ENCODE measurements around the gene FOXL2. TPM values are rescaled to one million over a fixed set of nuclear protein-coding genes. Genes with fewer than 3 reads are reported as not detected.

FOXL2 gene
- total RNA-seq, 1 donor from 2014 or later: 0.09 TPM

DNA sequence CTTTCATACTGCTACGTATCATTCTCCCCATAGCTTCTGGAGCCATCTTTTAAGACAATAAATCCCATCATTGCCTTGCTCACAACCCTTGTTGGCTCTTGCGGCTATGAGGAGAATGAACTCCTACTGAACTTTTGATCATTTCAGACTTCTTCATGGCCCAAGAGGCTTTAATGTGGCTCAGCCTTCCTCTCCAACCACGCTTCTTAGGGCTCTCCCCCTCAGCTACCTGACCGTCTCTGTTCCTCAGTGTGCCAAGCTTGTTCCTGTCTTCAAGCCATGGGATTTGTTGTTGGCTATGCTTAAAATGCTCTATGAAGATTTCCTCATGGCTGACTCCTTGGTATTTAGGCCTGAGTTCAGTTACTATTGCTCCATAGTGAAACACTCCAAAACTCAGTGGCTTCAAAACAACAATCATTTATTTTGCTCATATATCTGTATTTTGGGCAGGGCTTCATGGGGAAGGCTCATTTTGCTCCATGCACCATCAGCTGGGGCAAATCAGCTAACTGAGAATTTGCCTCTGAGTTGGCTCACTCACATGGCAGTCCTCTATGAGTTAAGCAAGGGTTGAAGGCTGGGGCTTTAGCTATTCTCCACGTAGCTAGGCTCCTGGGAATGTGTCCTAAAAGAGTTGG lies 47.5 kb downstream of the FOXL2 start:
- Mint-ChIP-seq H3K4me3 (no peak overlapping the region), H3K36me3 (ENCODE audit: low read depth) (no peaks in the 10 kb centered on the region), H3K27ac (ENCODE audit: unreplicated experiment) (no peak overlapping the region)

GRCh38 chr3:138898708-138899107 lies 48.2 kb downstream of the FOXL2 start:
- Mint-ChIP-seq H3K4me1 (no peaks in the 10 kb centered on the region), H3K27me3 (ENCODE audit: low read depth) (no peaks in the 10 kb centered on the region), H3K27ac (ENCODE audit: unreplicated experiment) (no peak overlapping the region), H3K36me3 (ENCODE audit: low read depth) (no peaks in the 10 kb centered on the region), H3K9me3 (no peaks in the 10 kb centered on the region), H3K4me3 (no peak overlapping the region)
- TF ChIP-seq CTCF (conservative IDR thresholded peaks at IDR 0.05): no peak
- DNase-seq (ENCODE audit: low read depth, low spot score): no peak

More for the DNA sequence above, 47.5 kb downstream of the FOXL2 start:
- DNase-seq (ENCODE audit: low read depth, low spot score): no peak
- no peak for TF ChIP-seq CTCF (conservative IDR thresholded peaks at IDR 0.05)
- Mint-ChIP-seq H3K9me3 (no peaks in the 10 kb centered on the region), H3K27me3 (ENCODE audit: low read depth) (no peaks in the 10 kb centered on the region), H3K4me1 (no peaks in the 10 kb centered on the region)

- Mint-ChIP-seq H3K27ac (ENCODE audit: unreplicated experiment) (no peak overlapping the region), H3K4me3 (no peak overlapping the region), H3K36me3 (ENCODE audit: low read depth) (no peaks in the 10 kb centered on the region), H3K4me1 (no peaks in the 10 kb centered on the region), H3K9me3 (no peaks in the 10 kb centered on the region), H3K27me3 (ENCODE audit: low read depth) (no peaks in the 10 kb centered on the region)
- no peak for TF ChIP-seq CTCF (conservative IDR thresholded peaks at IDR 0.05)
- DNase-seq (ENCODE audit: low read depth, low spot score): no peak
Measured at GRCh38 chr3:138898301-138898700, 48.6 kb downstream of the FOXL2 start.

Other genes with a start within 250 kb of the FOXL2 start
- gene PIK3CB, start 112.2 kb downstream of the FOXL2 start, total RNA-seq: 11.8 and 14.4 TPM in 2 replicates
- not detected in 2 replicates for gene FOXL2NB, start 80 bp upstream of the FOXL2 start, total RNA-seq
- not detected in 2 replicates for gene PRR23A, start 59.1 kb upstream of the FOXL2 start, total RNA-seq
- not detected in 2 replicates for gene PRR23B, start 73.8 kb upstream of the FOXL2 start, total RNA-seq
- gene PRR23C, start 97.8 kb upstream of the FOXL2 start, total RNA-seq: not detected in 2 replicates

Measured in neural crest cell (in vitro differentiated cells).